Kidney (tissue), 14 donors: ENCODE data around the gene DMRTB1. TPM values are rescaled to one million over a fixed set of nuclear protein-coding genes. Genes with fewer than 3 reads are reported as not detected.

Experiments used
- DNase-seq, 5 donors: peaks; one replicate each; pipeline ENCODE4 v3.0.0-alpha.2; 2013 to 2020
- FAIRE-seq: peaks from 2 replicates; lab custom pipeline; 2012; peaks lifted over from hg19 to GRCh38; lab: Jason Lieb, UNC
- H3K27ac ChIP-seq, 2 donors: one replicate each; pipeline ENCODE4 v1.7.0; 2013; ENCODE audit warnings: low read depth in 2 of 2, low read length in 2 of 2, inconsistent platforms in 1 of 2
- H3K27me3 ChIP-seq: one replicate; pipeline ENCODE4 v1.7.1; 2013; ENCODE audit warnings: low read length, inconsistent platforms; ENCODE audit not compliant: control insufficient read depth, insufficient read depth
- H3K36me3 ChIP-seq, 3 donors: one replicate each; pipeline versions ENCODE4 v1.7.0 to v1.7.1; 2013; ENCODE audit warnings: low read length in 3 of 3, control low read depth in 1 of 3, inconsistent platforms in 1 of 3; ENCODE audit not compliant: insufficient read depth in 3 of 3, control insufficient read depth in 2 of 3
- H3K4me1 ChIP-seq, 3 donors: one replicate each; pipeline versions ENCODE4 v1.7.0 to v1.7.1; 2013; ENCODE audit warnings: low read length in 3 of 3, inconsistent platforms in 1 of 3, low read depth in 1 of 3; ENCODE audit not compliant: control insufficient read depth in 2 of 3, insufficient read depth in 2 of 3
- H3K4me3 ChIP-seq, 3 donors: one replicate each; pipeline versions ENCODE4 v1.7.0 to v1.8.1; 2013; ENCODE audit warnings: low read length in 3 of 3, control low read depth in 1 of 3, inconsistent platforms in 1 of 3
- H3K9ac ChIP-seq, 3 donors: one replicate each; pipeline versions ENCODE4 v1.7.0 to v1.7.1; 2013; ENCODE audit warnings: low read length in 3 of 3, control low read depth in 1 of 3, inconsistent platforms in 1 of 3
- H3K9me3 ChIP-seq, 3 donors: one replicate each; pipeline versions ENCODE4 v1.7.0 to v1.7.1; 2013; ENCODE audit warnings: low read length in 3 of 3, control low read depth in 1 of 3, inconsistent platforms in 1 of 3; ENCODE audit not compliant: control insufficient read depth in 2 of 3, insufficient read depth in 1 of 3
- intact Hi-C: fragments of 100-400 bp; cut with DNase I; formaldehyde crosslinking; loops from one replicate; pipeline ENCODE4 v1.11.1; 2022
- polyA plus RNA-seq: library from polyadenylated mRNA; stranded (reverse); fragments of 350-450 nt; fragmentation: Illumina TruSeq; extraction: RNeasy Lipid Tissue Mini Kit (QIAGEN cat#74804); gene quantifications from one replicate; pipeline ENCODE4 v1.2.3, GENCODE V29; 2014; ENCODE audit warnings: low read depth, low replicate concordance; ENCODE audit not compliant: insufficient read depth
- total RNA-seq: library from RNA; stranded (reverse); fragmentation: NEBNext Ultra II Directional; extraction: Animal tissue kit (Norgen Biotek cat#: 25700); gene quantifications from one replicate; pipeline ENCODE4 v1.2.1, GENCODE V29; 2021
- TF ChIP-seq, protein P1 (sequence below): IDR thresholded peaks from 3 replicates; pipeline ENCODE4 v1.5.1; 2012; ENCODE audit warnings: mild to moderate bottlenecking, moderate library complexity, borderline replicate concordance; ENCODE audit not compliant: insufficient read depth; ENCODE audit errors: extremely low read depth
- donor health status: control.
- donor health status: control.
- donor health status: control.
- donor health status: control.
- donor health status: control.
- donor health status: DM: yes; HTN: yes; CAD: no.
- donor health status: Normal renal cell carcinoma (clear cell type).

Gene DMRTB1
- total and polyA plus RNA-seq, 2 donors from 2014 or later, result not detected

DNA sequence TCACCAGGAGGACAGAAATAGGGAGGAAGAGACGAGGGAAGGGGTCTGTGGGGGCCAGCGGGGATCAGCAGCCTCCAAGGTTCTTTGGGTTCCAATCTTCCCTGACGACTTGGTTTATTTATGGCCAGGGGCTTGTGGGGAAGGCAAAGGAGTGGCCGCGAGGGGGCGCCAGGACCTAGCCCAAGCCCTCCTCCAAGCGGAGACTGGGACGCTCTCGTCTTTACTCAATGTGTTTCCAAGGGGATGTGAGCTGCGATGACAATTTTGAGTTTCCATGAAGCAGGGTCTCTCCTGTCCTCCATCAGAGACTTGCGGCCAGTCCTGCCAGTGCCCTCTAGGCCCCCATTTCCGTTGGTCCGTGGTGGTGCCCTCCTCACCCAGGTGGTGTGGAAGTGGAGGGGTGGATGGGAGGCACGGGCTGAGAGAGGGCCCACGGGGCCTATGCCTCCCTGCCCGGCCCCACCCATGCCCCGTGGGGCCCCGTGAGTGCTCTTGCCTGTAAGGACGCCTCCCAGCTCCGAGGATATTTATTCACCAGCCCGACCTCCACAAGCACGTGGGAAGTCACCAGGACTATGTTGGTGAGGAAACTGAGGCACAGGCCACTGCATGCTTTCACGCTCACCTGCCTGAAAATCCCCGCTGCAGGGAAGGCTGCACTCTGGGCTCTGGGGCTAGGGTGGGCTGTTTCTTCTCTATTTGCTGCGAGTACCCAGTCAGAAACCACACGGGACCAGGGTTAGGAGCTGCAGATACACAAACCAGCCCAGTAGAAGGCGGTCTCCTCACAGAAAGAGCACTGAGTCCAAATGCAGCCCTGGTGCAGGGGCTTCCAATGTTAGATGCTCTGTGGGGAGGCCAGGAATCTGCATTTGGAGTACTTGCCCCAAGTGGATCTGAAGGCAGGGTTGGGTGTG lies 26.5 kb downstream of the DMRTB1 start:
- no peaks in the 10 kb centered on the region for H3K9me3 ChIP-seq
- no peak overlapping the region for H3K4me3 ChIP-seq
- H3K36me3 ChIP-seq, result no peaks in the 10 kb centered on the region
- no peak overlapping the region for H3K27ac ChIP-seq
- FAIRE-seq (no peak), DNase-seq (peak; percentile 88 to 93 (median 91))
- TF ChIP-seq, protein P1, sequence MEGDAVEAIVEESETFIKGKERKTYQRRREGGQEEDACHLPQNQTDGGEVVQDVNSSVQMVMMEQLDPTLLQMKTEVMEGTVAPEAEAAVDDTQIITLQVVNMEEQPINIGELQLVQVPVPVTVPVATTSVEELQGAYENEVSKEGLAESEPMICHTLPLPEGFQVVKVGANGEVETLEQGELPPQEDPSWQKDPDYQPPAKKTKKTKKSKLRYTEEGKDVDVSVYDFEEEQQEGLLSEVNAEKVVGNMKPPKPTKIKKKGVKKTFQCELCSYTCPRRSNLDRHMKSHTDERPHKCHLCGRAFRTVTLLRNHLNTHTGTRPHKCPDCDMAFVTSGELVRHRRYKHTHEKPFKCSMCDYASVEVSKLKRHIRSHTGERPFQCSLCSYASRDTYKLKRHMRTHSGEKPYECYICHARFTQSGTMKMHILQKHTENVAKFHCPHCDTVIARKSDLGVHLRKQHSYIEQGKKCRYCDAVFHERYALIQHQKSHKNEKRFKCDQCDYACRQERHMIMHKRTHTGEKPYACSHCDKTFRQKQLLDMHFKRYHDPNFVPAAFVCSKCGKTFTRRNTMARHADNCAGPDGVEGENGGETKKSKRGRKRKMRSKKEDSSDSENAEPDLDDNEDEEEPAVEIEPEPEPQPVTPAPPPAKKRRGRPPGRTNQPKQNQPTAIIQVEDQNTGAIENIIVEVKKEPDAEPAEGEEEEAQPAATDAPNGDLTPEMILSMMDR, result peak; percentile 92
- no peak overlapping the region for H3K9ac ChIP-seq
- H3K4me1 ChIP-seq, result no peaks in the 10 kb centered on the region
- no peaks in the 10 kb centered on the region for H3K27me3 ChIP-seq
- intact Hi-C loops, result loop anchor here (5.0 kb wide), 2 partner anchors 197 to 267 kb away; no protein-coding TSS in a partner anchor

- Histone ChIP-seq H3K27me3 (no peaks in the 10 kb centered on the region), H3K27ac (no peak overlapping the region), H3K36me3 (no peaks in the 10 kb centered on the region), H3K9me3 (no peaks in the 10 kb centered on the region), H3K9ac (no peak overlapping the region), H3K4me3 (no peak overlapping the region), H3K4me1 (no peaks in the 10 kb centered on the region)
- TF ChIP-seq, protein P1, result no peak
- no peak for DNase-seq
- intact Hi-C loops, result loop anchor here (5.0 kb wide), 2 partner anchors 196 to 266 kb away; no protein-coding TSS in a partner anchor
- no peak for FAIRE-seq
These were observed 27.3 kb downstream of the DMRTB1 start for GRCh38 chr1:53486395-53487026.

DNA sequence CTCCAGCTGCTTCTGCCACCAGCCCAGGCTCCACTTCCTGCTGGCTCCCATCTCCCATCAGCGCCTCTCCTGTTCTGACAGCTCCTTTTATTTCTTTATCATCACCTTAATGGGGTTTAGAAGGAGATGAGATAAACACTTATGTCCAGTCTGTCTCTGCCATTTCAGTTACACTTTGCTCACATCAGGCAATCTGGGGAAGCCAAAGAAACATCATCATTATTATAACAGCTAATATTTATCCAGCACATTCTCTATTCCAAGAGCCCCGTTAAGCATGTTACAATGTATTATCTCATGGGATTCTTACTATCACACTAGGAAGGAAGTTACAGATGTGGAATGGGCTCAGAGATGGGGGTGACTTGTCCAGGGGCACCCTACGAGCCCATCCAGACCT lies 31.2 kb downstream of the DMRTB1 start:
- Histone ChIP-seq H3K36me3 (no peaks in the 10 kb centered on the region), H3K9me3 (no peaks in the 10 kb centered on the region), H3K4me1 (no peaks in the 10 kb centered on the region), H3K9ac (no peak overlapping the region), H3K27ac (no peak overlapping the region), H3K27me3 (no peaks in the 10 kb centered on the region), H3K4me3 (no peak overlapping the region)
- TF ChIP-seq, protein P1, result no peak
- FAIRE-seq (no peak), DNase-seq (no peak)
- intact Hi-C loops, result no loop called here
